HG03135 (cell line): ENCODE results near the gene BRI3BP.

Source experiments
- ATAC-seq: cut with Tn5 transposase; IDR thresholded peaks from one replicate; pipeline ENCODE4 v1.9.1; 2021; ENCODE audit warnings: mild to moderate bottlenecking, moderate library complexity; ENCODE audit not compliant: unreplicated experiment

The BRI3BP gene, protein sequence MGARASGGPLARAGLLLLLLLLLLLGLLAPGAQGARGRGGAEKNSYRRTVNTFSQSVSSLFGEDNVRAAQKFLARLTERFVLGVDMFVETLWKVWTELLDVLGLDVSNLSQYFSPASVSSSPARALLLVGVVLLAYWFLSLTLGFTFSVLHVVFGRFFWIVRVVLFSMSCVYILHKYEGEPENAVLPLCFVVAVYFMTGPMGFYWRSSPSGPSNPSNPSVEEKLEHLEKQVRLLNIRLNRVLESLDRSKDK

DNA sequence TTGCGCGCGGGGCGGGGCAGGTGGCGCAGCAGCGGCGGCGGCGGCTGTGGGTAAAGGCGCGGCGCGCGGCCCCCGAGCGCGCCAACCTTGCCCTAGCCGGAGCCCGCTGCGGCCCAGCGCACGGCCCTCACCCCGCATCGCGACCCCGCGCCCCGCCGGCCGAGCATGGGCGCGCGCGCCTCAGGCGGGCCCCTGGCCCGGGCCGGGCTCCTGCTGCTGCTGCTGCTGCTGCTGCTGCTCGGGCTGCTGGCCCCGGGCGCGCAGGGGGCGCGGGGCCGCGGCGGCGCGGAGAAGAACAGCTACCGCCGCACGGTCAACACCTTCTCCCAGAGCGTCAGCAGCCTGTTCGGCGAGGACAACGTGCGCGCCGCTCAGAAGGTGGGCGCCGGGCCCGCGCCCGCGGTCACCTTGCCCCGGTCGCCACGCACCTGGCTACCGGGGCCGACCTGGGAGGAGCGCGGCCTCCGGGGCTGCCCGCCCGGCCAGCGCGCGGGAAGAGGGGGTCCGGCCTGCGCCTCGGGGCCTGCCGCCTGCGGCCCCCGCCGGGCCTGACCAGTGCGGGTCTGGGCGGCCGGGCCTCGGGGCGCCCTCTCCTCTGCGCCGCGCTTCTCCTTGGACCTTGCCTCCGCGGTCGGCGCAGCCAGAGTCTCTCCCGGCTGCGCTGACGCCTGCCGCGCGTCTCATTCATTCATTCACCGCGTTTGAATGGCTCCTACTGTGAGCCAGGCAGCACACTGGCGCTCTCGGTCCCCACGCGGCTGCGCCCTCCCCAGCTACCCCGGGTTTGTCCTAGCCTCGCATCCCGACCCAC lies at the start of gene BRI3BP:
Gene BRI3BP (plus strand): TSS at position 20 of the 811 bp plus-strand sequence. CDS start 146 bp downstream, at position 166.
- peak; percentile 47 for ATAC-seq

DNA sequence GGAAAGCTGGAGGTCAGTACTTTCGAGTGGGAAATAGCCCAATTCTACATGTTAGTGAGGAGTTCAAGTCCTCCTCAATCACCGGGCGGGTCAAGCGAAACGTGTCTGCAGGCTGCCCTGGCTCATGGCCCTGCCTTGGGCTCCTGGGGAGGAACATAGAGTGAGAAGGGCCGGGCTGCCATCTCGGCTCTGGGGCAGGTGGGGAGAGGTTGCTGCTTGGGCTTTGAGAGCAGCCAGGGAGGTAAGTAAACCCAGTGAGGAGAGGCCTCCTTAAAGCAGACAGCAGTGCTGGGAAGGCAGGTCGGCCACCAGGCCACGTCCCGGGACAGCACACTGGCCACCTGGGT lies 47.0 kb upstream of the BRI3BP start:
- no peak for ATAC-seq

DNA sequence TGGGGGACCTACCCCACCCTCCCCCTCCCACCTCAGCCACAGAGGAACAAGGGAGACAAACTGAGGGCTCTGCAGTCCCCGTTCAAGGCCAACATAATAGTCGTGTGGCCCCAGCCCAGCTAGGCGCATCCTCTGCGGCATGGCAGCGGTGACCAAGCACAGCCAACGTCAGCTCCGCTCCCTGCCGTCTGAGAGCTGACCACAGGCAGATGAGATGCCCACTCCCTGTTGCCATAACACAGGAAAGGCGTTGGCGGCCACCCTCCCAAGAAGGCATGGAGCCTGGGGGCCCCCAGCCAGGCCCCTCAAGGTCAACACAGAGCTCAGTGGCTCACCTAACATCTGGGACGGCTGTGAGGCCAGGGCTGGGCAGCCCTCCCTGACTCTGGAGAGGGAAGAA lies 46.4 kb upstream of the BRI3BP start:
- ATAC-seq = no peak

DNA sequence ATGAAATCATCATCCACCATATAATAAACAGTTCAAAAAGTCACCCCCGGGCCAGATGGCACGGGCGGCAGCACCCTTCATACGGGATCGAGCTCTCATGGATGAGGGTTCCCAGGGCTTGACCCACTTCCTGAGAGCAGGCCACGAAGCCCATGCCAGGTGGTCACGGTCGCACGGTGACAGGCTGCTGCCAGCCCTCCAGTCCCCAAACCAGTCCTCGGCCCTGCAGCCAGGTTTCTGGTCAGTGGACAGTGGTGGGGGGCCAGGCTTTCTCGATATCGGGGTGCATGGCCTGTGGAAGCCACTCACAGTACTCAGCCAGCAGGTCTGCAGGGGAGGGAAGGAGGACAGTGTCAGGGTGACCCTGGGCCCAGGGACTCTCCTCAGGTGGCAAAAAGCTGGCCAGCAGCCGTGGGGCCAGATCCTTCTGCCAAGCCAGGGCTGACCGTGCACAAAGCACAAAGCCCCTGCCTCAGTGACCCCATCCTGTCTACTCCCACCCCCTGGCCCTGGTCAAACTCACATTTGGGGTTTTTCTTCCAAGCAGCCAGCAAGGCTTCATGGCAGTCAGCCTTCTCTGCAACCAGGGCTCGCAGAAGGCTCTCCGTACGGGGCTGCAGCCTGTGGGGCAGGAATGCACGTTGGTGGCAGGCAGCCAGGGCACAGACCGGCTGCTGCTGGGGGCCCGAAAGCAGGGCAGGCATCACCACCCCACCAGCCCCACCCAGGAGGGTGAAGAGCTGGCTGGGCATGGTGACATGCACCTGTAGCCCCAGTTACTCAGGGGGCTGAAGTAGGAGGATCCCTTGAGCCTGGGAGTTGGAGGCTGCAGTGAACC lies 45.7 kb upstream of the BRI3BP start:
- no peak for ATAC-seq

DNA sequence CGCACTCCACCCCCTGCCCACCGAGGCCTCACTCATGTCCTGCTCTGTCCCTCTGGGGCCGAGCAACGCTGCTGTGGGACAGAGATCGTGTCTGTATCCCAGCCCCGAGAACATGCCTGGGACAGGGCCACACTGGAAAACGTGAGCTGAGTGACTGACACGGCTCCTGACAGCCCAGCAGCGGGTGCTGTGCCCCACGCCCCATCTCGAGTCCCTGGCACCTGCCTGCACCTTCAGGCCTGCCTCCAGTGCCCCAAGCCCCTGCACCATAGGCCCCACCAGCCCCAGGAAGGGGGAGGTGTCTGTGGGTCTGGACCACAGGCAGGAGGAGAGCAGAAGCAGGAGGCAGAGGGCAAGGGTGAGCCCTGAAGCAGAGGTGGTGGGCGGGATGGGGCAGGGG lies 44.4 kb upstream of the BRI3BP start:
- no peak for ATAC-seq

DNA sequence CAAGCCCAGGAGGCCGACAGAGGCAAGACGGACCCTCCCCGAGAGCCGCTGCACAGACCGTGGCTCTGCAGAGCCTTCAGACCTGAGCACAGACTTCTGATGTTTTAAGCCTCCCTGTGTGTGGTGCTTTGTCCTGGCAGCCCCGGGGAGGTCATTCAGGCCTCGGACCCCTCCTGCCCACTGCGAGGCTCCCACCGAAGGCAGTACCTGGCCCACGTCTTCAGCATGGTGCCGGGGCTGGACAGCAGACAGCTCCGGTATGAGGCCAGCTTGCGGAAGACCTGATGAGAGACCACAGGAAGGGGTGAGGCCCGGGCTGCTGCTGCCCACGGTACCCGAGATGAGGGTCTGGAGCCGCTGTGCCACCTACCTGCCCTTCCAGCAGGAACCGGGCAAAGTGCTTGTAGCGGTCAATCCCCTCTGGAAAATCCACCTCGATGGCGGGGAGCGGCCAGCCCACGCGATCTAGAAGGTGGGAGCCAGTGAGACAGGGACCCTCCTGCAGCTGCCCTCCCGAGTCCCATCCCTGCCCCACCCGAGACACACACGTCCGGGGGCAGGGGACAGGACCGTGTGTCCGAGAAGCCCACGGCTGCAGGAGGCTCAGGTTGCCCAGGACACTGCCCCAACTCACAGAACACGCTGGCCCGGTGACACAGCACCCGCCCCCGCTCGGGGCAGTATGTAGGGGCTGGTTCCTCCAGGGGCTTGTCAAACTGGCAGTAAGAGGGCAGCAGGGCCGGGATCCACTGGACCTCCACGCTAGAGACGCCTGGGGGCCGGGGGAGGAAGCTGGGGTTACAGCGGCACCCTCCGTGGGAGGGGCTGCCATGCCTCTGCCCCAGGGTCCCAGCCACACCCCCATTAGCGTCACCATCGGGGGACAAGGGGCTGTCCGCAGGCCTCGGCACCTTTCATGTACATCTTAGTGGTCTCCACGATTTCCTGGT lies 43.4 kb upstream of the BRI3BP start:
- ATAC-seq = no peak

DNA sequence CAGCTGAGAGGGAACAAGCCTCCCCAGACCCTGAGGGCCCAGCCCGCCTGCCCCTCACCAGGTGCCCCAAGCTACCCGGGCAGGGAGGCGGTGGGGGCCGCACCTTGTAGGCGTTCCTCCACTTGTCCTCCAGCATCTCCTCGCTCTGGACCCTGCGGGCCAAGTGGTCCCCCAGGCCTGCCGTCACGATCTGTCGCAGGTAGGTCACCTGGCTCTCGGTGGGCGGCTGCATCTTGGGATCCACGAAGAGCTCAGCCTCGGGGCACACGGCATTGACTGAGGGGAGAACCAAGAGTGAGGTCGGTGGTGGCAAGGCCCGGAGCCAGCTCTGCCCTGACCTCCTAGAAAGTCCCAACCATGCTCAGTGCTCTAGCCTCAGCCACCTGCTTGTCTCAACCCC lies 41.1 kb upstream of the BRI3BP start:
- ATAC-seq = no peak

DNA sequence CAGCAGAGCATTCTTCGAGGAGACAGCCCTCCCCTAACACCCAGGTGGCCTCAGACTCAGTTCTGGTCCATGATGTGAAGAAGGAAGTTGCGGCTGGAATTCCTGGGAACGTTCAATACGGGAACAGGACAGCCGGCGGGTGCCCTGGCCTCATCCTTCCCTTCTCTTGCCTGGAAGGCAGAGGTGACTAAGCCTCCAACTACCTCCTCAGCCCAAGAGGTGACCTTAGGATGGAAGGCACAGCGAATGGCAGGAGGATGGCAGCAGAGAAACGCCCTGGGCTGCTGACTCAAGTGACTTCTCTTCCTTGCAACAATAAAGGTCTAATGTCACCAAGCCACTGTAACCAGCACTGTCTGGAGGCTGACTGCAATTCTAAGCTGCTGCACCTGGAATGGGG lies 40.6 kb upstream of the BRI3BP start:
- no peak for ATAC-seq

DNA sequence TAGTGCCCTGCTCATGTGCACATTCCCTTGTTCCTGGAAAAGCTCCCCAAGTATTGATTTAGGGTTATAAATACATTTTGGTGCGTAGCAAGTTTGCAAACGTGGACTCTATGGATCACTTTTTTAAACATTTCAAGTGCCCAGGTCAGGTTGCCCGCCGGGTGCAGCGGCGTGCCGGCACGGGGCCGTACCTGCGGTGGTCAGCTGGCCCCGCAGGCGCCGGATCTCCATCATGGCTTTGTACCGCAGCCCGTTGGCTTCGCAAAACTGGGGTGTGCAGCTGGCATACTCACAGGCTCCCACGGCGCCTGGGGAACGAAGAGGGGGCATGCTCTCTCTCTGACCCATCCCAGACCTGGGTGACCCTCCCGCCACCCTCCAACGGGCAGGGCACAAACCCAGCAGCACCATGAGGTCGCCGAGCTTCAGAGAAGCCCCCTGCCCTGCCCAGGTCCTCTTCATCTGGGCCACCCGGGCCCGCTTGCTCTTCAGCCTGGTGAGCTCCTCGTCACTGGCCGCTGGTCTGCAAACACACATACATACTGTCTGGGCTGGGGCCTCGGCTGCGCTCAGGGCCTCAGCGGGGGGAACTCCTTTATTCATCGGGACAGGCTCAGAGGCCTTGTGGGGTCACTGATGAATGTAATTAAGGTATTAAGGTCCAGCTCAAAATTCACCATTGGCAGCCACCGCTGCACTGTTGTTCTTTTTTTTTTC lies 39.6 kb upstream of the BRI3BP start:
- ATAC-seq = no peak

DNA sequence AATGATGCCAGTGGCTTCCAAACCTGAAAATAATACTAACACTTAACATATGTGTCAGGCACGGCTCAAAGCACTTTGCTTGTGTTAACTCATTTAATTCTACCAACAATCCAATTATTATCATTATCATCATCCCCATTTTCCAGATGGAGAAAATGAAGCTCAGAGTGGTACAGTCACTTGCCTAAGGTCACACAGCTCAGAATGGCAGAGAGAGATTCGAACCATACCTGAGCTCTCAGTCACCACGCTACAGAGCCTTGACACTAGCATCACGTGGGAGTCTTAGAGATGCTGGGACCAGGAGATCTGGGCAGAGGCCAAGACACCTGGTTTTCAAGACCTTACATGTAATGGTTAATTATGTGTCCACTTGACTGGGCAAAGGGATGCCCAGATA lies 38.7 kb upstream of the BRI3BP start:
- ATAC-seq = no peak

DNA sequence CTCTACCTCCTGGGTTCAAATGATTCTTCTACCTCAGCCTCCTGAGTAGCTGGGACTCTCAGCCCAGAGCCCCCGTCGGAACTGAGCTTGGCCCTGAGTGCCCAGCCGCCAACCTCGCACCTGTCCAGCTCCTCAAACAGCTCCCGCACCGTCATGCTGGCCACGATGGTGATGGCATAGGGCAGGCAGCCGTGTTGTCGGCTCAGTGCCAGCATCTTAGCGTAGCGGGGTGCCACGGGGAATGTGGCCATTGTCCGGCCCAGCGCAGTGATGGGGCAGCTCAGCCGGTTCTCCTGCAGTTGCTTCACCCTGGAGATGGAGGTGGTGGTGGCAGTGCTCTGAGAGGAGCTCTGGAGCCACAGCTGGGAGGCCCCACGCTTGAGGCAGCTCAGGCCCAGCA lies 36.9 kb upstream of the BRI3BP start:
- no peak for ATAC-seq

DNA sequence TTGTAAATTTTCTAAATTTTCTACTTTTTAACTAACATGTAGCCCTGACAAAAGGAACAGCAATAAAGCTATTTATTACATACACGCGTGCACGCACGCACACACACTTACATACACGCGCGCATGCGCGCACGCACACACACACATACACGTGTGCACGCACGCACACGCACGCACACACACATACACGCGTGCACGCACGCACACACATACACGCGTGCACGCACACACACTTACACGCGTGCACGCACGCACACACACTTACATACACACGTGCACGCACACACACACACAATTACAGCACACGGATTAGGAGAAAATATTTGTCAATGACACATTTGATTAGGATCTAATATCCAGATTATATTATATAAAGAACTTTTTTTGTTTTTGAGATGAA lies 32.4 kb upstream of the BRI3BP start:
- ATAC-seq = no peak

DNA sequence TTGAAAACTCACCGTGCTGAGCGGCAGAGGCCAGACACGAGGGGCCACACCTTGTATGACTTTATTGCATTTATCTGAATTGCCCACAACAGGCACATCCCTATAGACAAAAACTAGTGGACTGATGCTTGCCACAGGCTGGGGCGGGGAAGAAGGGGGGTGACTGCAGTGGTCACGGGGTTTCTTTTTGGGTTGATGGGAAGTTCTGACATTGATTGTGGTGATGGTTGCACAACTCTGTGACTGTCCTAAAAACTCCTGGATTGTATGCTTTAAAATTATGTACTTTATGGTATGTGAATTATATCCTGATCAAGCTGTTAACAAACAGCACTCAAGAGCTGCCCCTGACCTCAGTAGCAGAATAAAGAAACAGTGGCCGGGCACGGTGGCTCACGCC lies 30.2 kb upstream of the BRI3BP start:
- no peak for ATAC-seq

DNA sequence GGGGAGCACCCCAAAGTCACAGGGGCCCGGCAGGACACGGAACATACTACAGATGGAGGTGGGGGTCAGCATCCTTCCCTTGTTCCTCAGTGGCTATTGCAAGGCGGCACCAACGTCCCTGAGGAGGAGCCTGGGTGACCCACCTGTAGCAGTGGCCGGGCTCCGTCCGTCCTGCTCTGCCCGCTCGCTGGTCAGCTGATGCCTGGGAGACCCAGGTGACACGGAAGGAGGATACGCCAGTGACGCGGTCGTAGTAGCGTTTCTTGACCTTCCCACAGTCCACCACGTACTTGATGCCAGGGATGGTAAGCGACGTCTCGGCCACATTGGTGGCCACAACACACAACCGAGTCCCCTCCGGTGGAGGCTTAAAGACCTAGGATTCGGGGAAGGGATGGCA lies 29.2 kb upstream of the BRI3BP start:
- no peak for ATAC-seq

DNA sequence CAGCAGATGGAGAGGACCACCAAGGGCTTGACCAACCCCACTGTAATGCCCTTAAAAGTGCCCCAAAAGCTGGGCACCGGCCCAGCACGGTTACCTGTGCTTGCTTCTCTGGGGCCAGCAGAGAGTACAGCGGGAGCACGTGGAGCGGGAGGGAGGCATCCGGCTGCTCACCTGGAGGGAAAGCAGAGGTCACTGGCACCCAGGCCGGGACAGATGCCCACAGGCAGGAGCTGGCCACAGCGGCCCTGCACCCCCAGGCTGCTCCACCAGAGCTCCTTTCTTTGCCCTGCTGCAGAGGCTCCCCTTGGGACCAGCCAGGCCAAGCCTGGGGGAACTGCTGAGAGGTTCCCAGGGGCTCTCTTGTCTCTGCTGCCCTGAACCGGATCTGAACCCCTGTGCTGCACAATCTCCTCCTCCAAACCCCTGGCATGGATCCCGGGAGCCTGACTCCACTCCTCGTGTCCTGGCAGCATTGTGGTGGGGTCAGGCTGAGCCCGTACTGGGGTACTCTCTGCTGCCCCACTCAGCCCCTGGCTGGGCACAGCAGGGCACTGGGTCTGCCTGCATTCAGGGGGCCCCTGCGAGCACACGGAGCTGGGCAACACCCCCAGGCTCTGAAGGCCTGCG lies 28.5 kb upstream of the BRI3BP start:
- no peak for ATAC-seq

DNA sequence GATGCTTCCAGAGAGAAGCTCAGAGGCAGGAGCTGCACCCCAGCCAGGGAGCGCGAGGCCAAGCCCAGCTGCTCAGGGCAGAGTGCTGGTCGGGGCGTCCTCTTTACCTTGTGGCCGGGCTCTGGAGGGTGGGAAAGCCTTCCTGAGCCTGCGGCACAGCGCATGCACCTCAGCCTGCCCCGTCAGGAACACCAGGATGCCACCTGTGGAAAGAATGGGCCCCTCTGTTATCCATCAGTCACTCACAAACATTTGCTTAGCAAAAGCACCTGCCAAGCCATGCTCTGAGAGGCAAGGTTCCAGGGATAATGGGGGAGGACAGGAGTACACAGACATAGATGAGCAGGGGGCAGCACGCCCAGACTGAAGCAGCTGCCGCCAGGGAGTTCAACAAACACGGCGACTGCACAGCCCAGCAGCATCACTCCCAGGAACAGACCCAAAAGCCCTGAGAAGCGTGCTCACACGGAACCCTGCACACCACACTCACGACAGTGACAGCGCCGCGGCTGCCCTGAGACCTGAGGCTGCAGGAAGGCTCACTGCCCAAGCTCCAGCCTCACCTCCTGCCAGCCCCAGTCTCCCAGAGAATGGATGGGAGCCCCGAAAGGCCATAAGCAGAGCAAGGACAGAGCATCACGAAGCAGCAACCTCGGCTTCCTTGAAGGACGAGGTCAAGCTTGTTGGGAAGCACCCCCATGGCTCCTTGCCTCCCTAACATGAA lies 26.3 kb upstream of the BRI3BP start:
- no peak for ATAC-seq

DNA sequence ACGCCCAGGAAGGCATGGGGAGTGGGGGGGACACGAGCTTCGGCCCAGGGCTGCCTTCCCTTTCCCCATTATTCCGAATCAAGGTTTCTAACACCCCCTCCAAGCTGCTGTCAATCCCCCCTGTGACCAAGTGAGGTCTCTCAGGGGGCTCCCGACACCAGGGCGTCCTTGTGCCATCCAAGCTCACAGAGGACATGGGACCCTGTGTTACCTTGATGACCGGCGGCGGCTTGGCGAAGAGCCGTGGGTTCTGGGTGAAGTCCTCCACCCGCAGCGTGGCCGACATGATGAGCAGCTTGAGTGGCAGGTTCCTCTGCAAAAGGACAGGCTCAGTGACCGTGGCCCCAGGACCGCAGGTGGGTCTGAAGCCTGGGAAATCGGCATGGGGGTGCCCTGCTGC lies 24.8 kb upstream of the BRI3BP start:
- ATAC-seq = no peak

DNA sequence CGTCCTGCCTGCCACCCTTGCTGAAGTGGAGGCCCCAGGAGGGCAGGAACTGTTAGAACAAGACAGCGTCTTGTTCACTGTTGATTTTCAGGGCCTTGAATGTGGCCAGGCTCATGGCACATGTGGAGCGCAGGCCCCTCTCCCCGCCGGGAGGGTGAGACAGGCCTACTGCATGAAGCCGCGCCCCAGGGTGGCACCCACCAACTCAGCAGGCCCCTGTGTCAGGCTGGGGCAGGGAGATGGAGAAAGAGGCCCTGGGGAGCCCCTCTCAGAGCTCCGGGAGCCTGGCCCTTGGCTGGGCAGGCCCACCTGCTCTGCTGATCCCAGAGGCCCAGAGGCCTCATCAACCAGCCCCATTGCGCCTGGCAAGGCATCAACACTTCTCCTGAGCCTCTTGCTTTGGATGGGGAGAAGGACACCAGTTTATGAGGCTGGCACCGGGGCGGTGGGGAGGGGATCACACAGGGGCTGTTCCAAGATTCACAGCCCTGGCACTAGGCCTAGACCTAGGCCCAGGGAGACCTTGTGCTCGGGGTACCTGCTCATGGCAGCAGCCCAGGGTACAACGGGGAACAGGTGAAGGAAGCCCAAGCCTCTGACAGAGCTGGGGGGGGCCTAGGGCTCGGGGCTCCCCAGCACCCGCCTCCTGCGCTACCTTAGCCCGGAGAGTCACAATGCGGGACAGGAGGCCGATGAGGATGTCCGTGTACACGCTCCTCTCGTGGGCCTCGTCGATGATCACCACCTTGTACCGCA lies 22.6 kb upstream of the BRI3BP start:
- ATAC-seq = no peak
